ENCODE measurements around the gene MACF1. TPM values are rescaled to one million over a fixed set of nuclear protein-coding genes. Genes with fewer than 3 reads are reported as not detected.
A peak's percentile ranks its signal among the peaks of the same experiment; 100 is the strongest.

MACF1 gene
- total RNA-seq, 1 experiment from 2014 or later = 190 TPM

- no peak overlapping the region for H3K9ac ChIP-seq (ENCODE audit: extremely low read depth, insufficient read length, low read length)
- H3K18ac ChIP-seq (ENCODE audit: insufficient read length, low read depth, low read length) = no peak overlapping the region
- no peak for DNase-seq
- Mint-ChIP-seq H3K27me3 (ENCODE audit: low read depth) (no peaks in the 10 kb centered on the region; the same call in 1 of the 2 replicates), H3K4me1 (peaks cover 44 to 49% of the 10 kb centered on the region in 2 experiments), H3K36me3 (ENCODE audit: insufficient read depth in 1 of 3, low read depth in 3 of 3) (no peaks in the 10 kb centered on the region), H3K27ac (peak overlapping the region; percentile 6 to 49 (median 49); a peak in 5 of 7 replicates), H3K4me3 (no peak overlapping the region), H3K9me3 (no peaks in the 10 kb centered on the region)
- H2BK120ac ChIP-seq (ENCODE audit: low read depth, low read length, poor library complexity, severe bottlenecking) = no peak overlapping the region
- H3K56ac ChIP-seq (ENCODE audit: insufficient read length, low read depth, low read length) = no peak overlapping the region
- no peak overlapping the region for H3K14ac ChIP-seq (ENCODE audit: insufficient read depth, low read length)
- no peak overlapping the region for H2BK15ac ChIP-seq (ENCODE audit: low read depth, low read length)
- no CpG with 5 or more reads among the region's 6 CpGs for WGBS (ENCODE audit: extremely low coverage, insufficient read length, low lambda C conversion rate)
- H3T11ph ChIP-seq (ENCODE audit: low read length) = no peak overlapping the region
- no peak overlapping the region for H4K8ac ChIP-seq (replicated peaks; ENCODE audit: insufficient read length, low read depth, low read length)
- no peak overlapping the region for H3K4me2 ChIP-seq (ENCODE audit: insufficient read depth, insufficient read length, low read length)
- H4K91ac ChIP-seq (ENCODE audit: insufficient read length, low read depth, low read length) = no peak overlapping the region
- no peak overlapping the region for H2BK20ac ChIP-seq (ENCODE audit: low read depth, low read length, poor library complexity, severe bottlenecking)
- no peak overlapping the region for H3K4ac ChIP-seq (ENCODE audit: low read depth, low read length)
- H3K4me1 ChIP-seq (ENCODE audit: insufficient read depth, low read length) = peaks cover 5% of the 10 kb centered on the region; the same call in 1 of the 2 replicates
- no peak for TF ChIP-seq CTCF (conservative IDR thresholded peaks at IDR 0.05)
- H3K9me3 ChIP-seq (ENCODE audit: control insufficient read depth, low read depth, low read length) = no peaks in the 10 kb centered on the region
- no peak overlapping the region for H2BK5ac ChIP-seq (ENCODE audit: insufficient read length, low read length)
- peaks cover 4% of the 10 kb centered on the region; the same call in 1 of the 2 replicates for H3K79me2 ChIP-seq (ENCODE audit: insufficient read depth, low read length)
- no peak overlapping the region for H3K27ac ChIP-seq (ENCODE audit: insufficient read length, low read depth, low read length)
- no peak overlapping the region for H2AFZ ChIP-seq (ENCODE audit: low read length)
- H2BK12ac ChIP-seq (ENCODE audit: insufficient read length, low read depth, low read length) = no peak overlapping the region
- no peak overlapping the region for H2AK5ac ChIP-seq (ENCODE audit: insufficient read length, low read length)
- no peaks in the 10 kb centered on the region for H3K27me3 ChIP-seq (ENCODE audit: insufficient read depth, low read length)
- H3K79me1 ChIP-seq (ENCODE audit: insufficient read depth, low read depth, low read length, poor library complexity, severe bottlenecking) = peaks cover 5% of the 10 kb centered on the region
- no peaks in the 10 kb centered on the region for H3K23me2 ChIP-seq (ENCODE audit: insufficient read length, low read depth, low read length, poor library complexity, severe bottlenecking)
- no peak overlapping the region for H3K23ac ChIP-seq (ENCODE audit: insufficient read length, low read depth, low read length)
- no peaks in the 10 kb centered on the region for H4K20me1 ChIP-seq (ENCODE audit: control insufficient read depth, insufficient read depth, insufficient read length)
- no peak overlapping the region for H4K5ac ChIP-seq (ENCODE audit: insufficient read length, low read depth, low read length)
Observed at GRCh38 chr1:39275836-39276507, 71.5 kb downstream of the MACF1 start.
